Right lobe of liver (tissue), 4 donors: ENCODE measurements around the gene CITED2.

Experiments
- CTCF ChIP-seq, 4 donors: fragments of 200-600 bp in 3 of 4; fragments of 450-650 bp in 1 of 4; IDR thresholded peaks; one replicate each; pipeline versions ENCODE4 v1.5.1 to v1.8.0; 2016 to 2022; ENCODE audit warnings: antibody characterized with exemption in 4 of 4, mild to moderate bottlenecking in 2 of 4
- POLR2A ChIP-seq: fragments of 450-650 bp; IDR thresholded peaks from one replicate; pipeline ENCODE4 v1.6.1; 2017; ENCODE audit warnings: antibody characterized with exemption, mild to moderate bottlenecking
- donor health status: DM: no; HTN: no; CAD: no.
- donor health status: DM: no; HTN: no; CAD: no.
- donor health status: DM: no; HTN: yes; CAD: no.

DNA sequence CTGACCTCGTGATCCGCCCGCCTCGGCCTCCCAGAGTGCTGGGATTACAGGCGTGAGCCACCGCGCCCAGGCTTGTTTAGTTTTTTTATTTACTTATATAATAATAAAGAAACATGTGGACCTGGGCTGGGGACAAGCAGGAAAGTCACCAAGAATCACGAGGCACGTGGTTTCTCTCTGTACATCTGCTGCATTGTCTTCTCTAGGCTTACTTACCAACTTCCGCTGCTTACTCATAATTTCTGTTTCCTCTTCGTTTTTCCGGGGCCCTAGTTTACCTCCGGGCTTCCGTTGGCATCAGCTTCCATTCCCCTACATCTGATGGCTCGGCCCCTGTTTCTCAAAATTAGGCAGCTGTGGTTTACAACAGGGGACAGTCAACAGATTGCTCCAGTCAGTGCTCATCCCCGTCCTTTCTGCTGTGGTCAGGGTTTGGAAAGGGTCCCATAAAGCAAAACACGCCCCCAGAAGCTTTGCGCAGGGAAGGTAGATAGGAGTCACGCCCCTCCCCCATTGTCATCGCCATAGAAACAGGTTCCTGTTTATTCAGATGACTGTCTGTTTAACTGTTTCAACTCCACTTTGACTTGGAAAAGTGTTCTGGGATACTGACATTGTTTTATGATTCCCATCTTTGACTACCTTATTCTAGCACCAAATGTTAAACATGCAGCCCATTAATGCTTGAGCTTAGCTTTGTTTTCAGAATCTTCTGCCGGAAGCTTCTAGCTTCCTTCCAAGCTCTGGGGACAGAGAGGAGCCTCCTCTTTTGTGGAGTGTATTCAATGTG, 50.7 kb downstream of the CITED2 start:
- TF ChIP-seq CTCF (IDR thresholded peaks at IDR 0.05) (no peak), POLR2A (no peak)
